Liver (tissue), 9 donors: ENCODE measurements around the gene TNS1. TPM values are rescaled to one million over a fixed set of nuclear protein-coding genes. Genes with fewer than 3 reads are reported as not detected.

ENCODE experiments used
- DNase-seq: peaks from one replicate; pipeline ENCODE4 v3.0.0-alpha.2; 2017; ENCODE audit warnings: low spot score
- H3K27ac ChIP-seq, 2 donors: one replicate each; pipeline ENCODE4 v1.7.0; 2013; ENCODE audit warnings: inconsistent platforms in 2 of 2, low read length in 2 of 2, control low read depth in 1 of 2, low read depth in 1 of 2, mild to moderate bottlenecking in 1 of 2
- H3K27me3 ChIP-seq, 4 donors: one replicate each; pipeline versions ENCODE4 v1.6.1 to v1.7.0; 2013; ENCODE audit warnings: low read length in 3 of 4, inconsistent platforms in 1 of 4, mild to moderate bottlenecking in 1 of 4, moderate library complexity in 1 of 4; ENCODE audit not compliant: control insufficient read depth in 4 of 4, insufficient read depth in 4 of 4
- H3K36me3 ChIP-seq, 4 donors: one replicate each; pipeline versions ENCODE4 v1.6.1 to v1.7.0; 2013; ENCODE audit warnings: low read length in 3 of 4, mild to moderate bottlenecking in 3 of 4, low read depth in 1 of 4, moderate library complexity in 1 of 4; ENCODE audit not compliant: control insufficient read depth in 4 of 4, insufficient read depth in 3 of 4
- H3K4me1 ChIP-seq, 4 donors: one replicate each; pipeline versions ENCODE4 v1.6.1 to v1.7.0; 2013; ENCODE audit warnings: low read length in 3 of 4, mild to moderate bottlenecking in 3 of 4, moderate library complexity in 1 of 4; ENCODE audit not compliant: control insufficient read depth in 4 of 4, insufficient read depth in 4 of 4
- H3K4me3 ChIP-seq, 3 donors: one replicate each; pipeline versions ENCODE4 v1.6.1 to v1.7.0; 2013; ENCODE audit warnings: low read length in 3 of 3, control low read depth in 1 of 3, low read depth in 1 of 3, mild to moderate bottlenecking in 1 of 3
- H3K9ac ChIP-seq, 2 donors: one replicate each; pipeline ENCODE4 v1.7.0; 2013; ENCODE audit warnings: low read length in 2 of 2, mild to moderate bottlenecking in 2 of 2, moderate library complexity in 2 of 2, control low read depth in 1 of 2, low read depth in 1 of 2
- H3K9me3 ChIP-seq, 4 donors: one replicate each; pipeline versions ENCODE4 v1.6.1 to v1.7.0; 2013; ENCODE audit warnings: low read length in 3 of 4; ENCODE audit not compliant: control insufficient read depth in 4 of 4
- EGR1 ChIP-seq, 2 donors: IDR thresholded peaks; 2 replicates each; pipeline ENCODE4 v1.6.1; 2016 to 2018; ENCODE audit warnings: antibody characterized with exemption in 2 of 2, low read depth in 2 of 2
- GABPA ChIP-seq, 2 donors: IDR thresholded peaks in 1 of 2; conservative IDR thresholded peaks in 1 of 2; 2 replicates each; pipeline ENCODE4 v1.6.1; 2016; ENCODE audit warnings: antibody characterized with exemption in 2 of 2, mild to moderate bottlenecking in 1 of 2, moderate library complexity in 1 of 2
- HNF4A ChIP-seq, 2 donors: conservative IDR thresholded peaks; 2 replicates each; pipeline ENCODE4 v1.6.1; 2016; ENCODE audit warnings: antibody characterized with exemption in 2 of 2, mild to moderate bottlenecking in 2 of 2
- HNF4G ChIP-seq: IDR thresholded peaks from 2 replicates; pipeline ENCODE4 v1.6.1; 2016; ENCODE audit warnings: antibody characterized with exemption
- NR2F2 ChIP-seq: IDR thresholded peaks from 2 replicates; pipeline ENCODE4 v1.6.1; 2016; ENCODE audit warnings: antibody characterized with exemption
- RXRA ChIP-seq, 2 donors: IDR thresholded peaks; 2 replicates each; pipeline ENCODE4 v1.6.1; 2017 to 2018; ENCODE audit warnings: antibody characterized with exemption in 2 of 2, mild to moderate bottlenecking in 1 of 2
- SP1 ChIP-seq: IDR thresholded peaks from 2 replicates; pipeline ENCODE4 v1.6.1; 2018; ENCODE audit warnings: antibody characterized with exemption, mild to moderate bottlenecking
- YY1 ChIP-seq: IDR thresholded peaks from 2 replicates; pipeline ENCODE4 v1.6.1; 2016; ENCODE audit warnings: antibody characterized with exemption, mild to moderate bottlenecking
- WGBS: extraction: QIAGEN DNeasy Blood & Tissue Kit; methylation state at CpG from one replicate; pipeline ENCODE4 v1.1.7; 2013; 5-methylcytosine and 5-hydroxymethylcytosine counted together
- polyA plus RNA-seq, 2 donors: library from polyadenylated mRNA; stranded (reverse) in 1 of 2; unstranded in 1 of 2; fragments of 200-250 nt in 1 of 2; fragments of >200 nt in 1 of 2; fragmentation: Nextera tagmentation in 1 of 2; extraction: Ambion mirVana in 1 of 2; gene quantifications; one replicate each; pipeline versions ENCODE4 v1.2.1 to v1.2.3, GENCODE V29; 2013 to 2015
- total RNA-seq, 2 donors: library from RNA; depleted of rRNA; stranded (reverse); fragments of >200 nt; gene quantifications; one replicate each; pipeline ENCODE4 v1.2.3, GENCODE V29; 2014
- TF ChIP-seq, protein P1 (sequence below): IDR thresholded peaks from 2 replicates; pipeline ENCODE4 v1.6.1; 2016; ENCODE audit warnings: antibody characterized with exemption, mild to moderate bottlenecking
- TF ChIP-seq, protein P2 (sequence below): IDR thresholded peaks from 2 replicates; pipeline ENCODE4 v1.6.1; 2016; ENCODE audit warnings: antibody characterized with exemption
- donor health status: healthy.
- donor health status: healthy.
- donor health status: healthy.
- donor health status: healthy.
- donor health status: healthy.

Gene TNS1
- total and polyA plus RNA-seq, 4 donors = 16.3 to 128 (median 57.3) TPM

GRCh38 chr2:217954469-217954868, 48.3 kb downstream of the TNS1 start:
- Histone ChIP-seq H3K9me3 (no peaks in the 10 kb centered on the region), H3K36me3 (no peaks in the 10 kb centered on the region), H3K4me1 (peaks cover 5 to 16% (median 12%) of the 10 kb centered on the region in 4 donors), H3K27ac (no peak overlapping the region), H3K4me3 (no peak overlapping the region), H3K9ac (no peak overlapping the region), H3K27me3 (no peaks in the 10 kb centered on the region)
- 60% methylated on average over 3 of the region's 3 CpGs for WGBS
- TF ChIP-seq HNF4A (conservative IDR thresholded peaks at IDR 0.05) (peak in 1 of 2 donors; percentile 6), HNF4G (no peak)
- no peak for DNase-seq

DNA sequence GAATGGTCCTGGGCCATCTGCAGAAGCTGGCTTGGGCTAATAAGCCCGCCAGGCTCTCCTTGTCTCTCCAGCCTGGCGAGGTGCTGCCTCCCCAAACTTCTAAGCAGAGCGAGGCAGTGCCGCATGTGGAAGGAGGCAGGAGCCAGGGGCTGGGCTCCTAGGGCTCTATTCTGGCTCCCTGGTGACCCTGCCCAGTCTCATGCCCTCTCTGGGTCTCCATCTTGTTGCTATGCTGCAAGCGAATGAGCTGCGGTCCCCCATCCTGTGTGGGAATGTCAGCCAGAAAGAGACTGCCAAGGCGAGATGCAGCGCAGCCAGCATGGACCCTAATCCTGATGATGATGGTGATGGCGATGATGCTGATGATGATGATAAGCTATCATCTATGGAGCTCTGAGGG, 48.7 kb downstream of the TNS1 start:
- TF ChIP-seq, protein P1, sequence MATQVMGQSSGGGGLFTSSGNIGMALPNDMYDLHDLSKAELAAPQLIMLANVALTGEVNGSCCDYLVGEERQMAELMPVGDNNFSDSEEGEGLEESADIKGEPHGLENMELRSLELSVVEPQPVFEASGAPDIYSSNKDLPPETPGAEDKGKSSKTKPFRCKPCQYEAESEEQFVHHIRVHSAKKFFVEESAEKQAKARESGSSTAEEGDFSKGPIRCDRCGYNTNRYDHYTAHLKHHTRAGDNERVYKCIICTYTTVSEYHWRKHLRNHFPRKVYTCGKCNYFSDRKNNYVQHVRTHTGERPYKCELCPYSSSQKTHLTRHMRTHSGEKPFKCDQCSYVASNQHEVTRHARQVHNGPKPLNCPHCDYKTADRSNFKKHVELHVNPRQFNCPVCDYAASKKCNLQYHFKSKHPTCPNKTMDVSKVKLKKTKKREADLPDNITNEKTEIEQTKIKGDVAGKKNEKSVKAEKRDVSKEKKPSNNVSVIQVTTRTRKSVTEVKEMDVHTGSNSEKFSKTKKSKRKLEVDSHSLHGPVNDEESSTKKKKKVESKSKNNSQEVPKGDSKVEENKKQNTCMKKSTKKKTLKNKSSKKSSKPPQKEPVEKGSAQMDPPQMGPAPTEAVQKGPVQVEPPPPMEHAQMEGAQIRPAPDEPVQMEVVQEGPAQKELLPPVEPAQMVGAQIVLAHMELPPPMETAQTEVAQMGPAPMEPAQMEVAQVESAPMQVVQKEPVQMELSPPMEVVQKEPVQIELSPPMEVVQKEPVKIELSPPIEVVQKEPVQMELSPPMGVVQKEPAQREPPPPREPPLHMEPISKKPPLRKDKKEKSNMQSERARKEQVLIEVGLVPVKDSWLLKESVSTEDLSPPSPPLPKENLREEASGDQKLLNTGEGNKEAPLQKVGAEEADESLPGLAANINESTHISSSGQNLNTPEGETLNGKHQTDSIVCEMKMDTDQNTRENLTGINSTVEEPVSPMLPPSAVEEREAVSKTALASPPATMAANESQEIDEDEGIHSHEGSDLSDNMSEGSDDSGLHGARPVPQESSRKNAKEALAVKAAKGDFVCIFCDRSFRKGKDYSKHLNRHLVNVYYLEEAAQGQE = no peak
- TF ChIP-seq, protein P2, sequence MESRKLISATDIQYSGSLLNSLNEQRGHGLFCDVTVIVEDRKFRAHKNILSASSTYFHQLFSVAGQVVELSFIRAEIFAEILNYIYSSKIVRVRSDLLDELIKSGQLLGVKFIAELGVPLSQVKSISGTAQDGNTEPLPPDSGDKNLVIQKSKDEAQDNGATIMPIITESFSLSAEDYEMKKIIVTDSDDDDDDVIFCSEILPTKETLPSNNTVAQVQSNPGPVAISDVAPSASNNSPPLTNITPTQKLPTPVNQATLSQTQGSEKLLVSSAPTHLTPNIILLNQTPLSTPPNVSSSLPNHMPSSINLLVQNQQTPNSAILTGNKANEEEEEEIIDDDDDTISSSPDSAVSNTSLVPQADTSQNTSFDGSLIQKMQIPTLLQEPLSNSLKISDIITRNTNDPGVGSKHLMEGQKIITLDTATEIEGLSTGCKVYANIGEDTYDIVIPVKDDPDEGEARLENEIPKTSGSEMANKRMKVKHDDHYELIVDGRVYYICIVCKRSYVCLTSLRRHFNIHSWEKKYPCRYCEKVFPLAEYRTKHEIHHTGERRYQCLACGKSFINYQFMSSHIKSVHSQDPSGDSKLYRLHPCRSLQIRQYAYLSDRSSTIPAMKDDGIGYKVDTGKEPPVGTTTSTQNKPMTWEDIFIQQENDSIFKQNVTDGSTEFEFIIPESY = no peak
- TF ChIP-seq RXRA (IDR thresholded peaks at IDR 0.05) = no peak
- Histone ChIP-seq H3K27me3 (no peaks in the 10 kb centered on the region), H3K9me3 (no peaks in the 10 kb centered on the region), H3K27ac (no peak overlapping the region), H3K4me1 (peaks cover 5 to 16% (median 12%) of the 10 kb centered on the region in 4 donors), H3K36me3 (no peaks in the 10 kb centered on the region), H3K9ac (no peak overlapping the region), H3K4me3 (no peak overlapping the region)
- 95% methylated on average over 9 of the region's 9 CpGs for WGBS
- no peak for DNase-seq

DNA sequence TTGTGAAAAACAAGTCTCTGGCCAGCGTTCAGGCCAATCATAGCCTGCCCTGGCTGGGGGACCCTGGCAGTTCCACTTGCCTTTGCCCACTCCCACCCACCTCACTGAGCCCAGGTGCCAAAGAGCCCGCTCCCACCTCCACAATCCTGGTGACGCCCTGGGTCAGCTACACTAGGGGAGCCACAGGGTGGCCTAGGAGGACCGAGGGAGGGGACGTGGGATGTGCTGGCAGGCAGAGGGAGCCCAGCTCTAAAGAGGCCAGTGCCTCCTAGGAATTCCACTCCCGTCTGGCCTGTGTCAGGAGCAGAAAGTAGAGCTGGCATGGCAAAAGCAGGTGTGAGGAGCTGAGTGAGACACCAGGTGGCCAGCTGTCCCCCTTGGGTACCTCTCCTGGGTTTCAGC, 49.3 kb downstream of the TNS1 start:
- H3K27ac ChIP-seq = peak overlapping the region; percentile 6 to 39
- no peak for DNase-seq
- no peak overlapping the region for H3K9ac ChIP-seq
- H3K9me3 ChIP-seq = no peaks in the 10 kb centered on the region
- no peaks in the 10 kb centered on the region for H3K27me3 ChIP-seq
- H3K36me3 ChIP-seq = no peaks in the 10 kb centered on the region
- WGBS = 88% methylated on average over 6 of the region's 6 CpGs
- H3K4me1 ChIP-seq = peaks cover 5 to 16% (median 12%) of the 10 kb centered on the region in 4 donors
- TF ChIP-seq NR2F2 = peak; percentile 5
- TF ChIP-seq YY1 = no peak
- no peak overlapping the region for H3K4me3 ChIP-seq

- no peak for DNase-seq
- TF ChIP-seq SP1 (peak; percentile 30), RXRA (IDR thresholded peaks at IDR 0.05) (peak in 1 of 2 donors; percentile 21), GABPA (IDR thresholded peaks at IDR 0.05 in 1 of 2, conservative IDR thresholded peaks at IDR 0.05 in 1 of 2) (no peak), NR2F2 (peak; percentile 74), EGR1 (IDR thresholded peaks at IDR 0.05; ENCODE audit: low read depth in 2 of 2) (no peak)
- no peaks in the 10 kb centered on the region for H3K36me3 ChIP-seq
- H3K4me1 ChIP-seq = peaks cover 5 to 16% (median 12%) of the 10 kb centered on the region in 4 donors
- whole genome bisulfite sequencing = 88% methylated on average over 7 of the region's 7 CpGs
- no peaks in the 10 kb centered on the region for H3K9me3 ChIP-seq
- H3K4me3 ChIP-seq = no peak overlapping the region
- H3K27ac ChIP-seq = peak overlapping the region in 1 of 2 donors; percentile 40
- H3K9ac ChIP-seq = no peak overlapping the region
- no peaks in the 10 kb centered on the region for H3K27me3 ChIP-seq
Measured at GRCh38 chr2:217953011-217953481, 49.7 kb downstream of the TNS1 start.
